ENCODE results near the gene LONP2. TPM values are rescaled to one million over a fixed set of nuclear protein-coding genes. Genes with fewer than 3 reads are reported as not detected.
"Not testable (repeated sequence)": the region's sequence is repeated elsewhere in the genome, so short reads cannot be mapped to it uniquely, and the experiment has no call there.

Gene LONP2
- total RNA-seq, 4 donors from 2014 or later, result 28.2 to 88.9 (median 64.3) TPM

GRCh38 chr16:48300391-48300856, 56.3 kb downstream of the LONP2 start:
- intact Hi-C loops (cut with DNase I; ENCODE audit: low total_unique reads), result no loop called here
- no peaks in the 10 kb centered on the region for H3K9me3 ChIP-seq
- no peak overlapping the region for H3K4me3 ChIP-seq
- DNase-seq, result peak; percentile 20 to 36
- no peaks in the 10 kb centered on the region for H3K36me3 ChIP-seq
- TF ChIP-seq POLR2A (IDR thresholded peaks at IDR 0.05), result no peak
- no peak for TF ChIP-seq CTCF (IDR thresholded peaks at IDR 0.05)
- H3K27ac ChIP-seq, result no peak overlapping the region
- no peaks in the 10 kb centered on the region for H3K4me1 ChIP-seq
- H3K27me3 ChIP-seq, result no peaks in the 10 kb centered on the region

- H3K4me3 ChIP-seq, result no peak overlapping the region
- H3K27me3 ChIP-seq, result no peaks in the 10 kb centered on the region
- H3K4me1 ChIP-seq, result no peaks in the 10 kb centered on the region
- no peak overlapping the region for H3K27ac ChIP-seq
- TF ChIP-seq POLR2A (IDR thresholded peaks at IDR 0.05), result no peak
- no peak for TF ChIP-seq CTCF (IDR thresholded peaks at IDR 0.05)
- no peak for DNase-seq
- peaks cover 0 to 37% of the 10 kb centered on the region in 2 donors for H3K9me3 ChIP-seq
- no peaks in the 10 kb centered on the region for H3K36me3 ChIP-seq
- intact Hi-C loops (cut with DNase I; ENCODE audit: low total_unique reads), result no loop called here
These were observed 64.4 kb downstream of the LONP2 start for GRCh38 chr16:48308535-48308934.

- Histone ChIP-seq H3K4me1 (no peaks in the 10 kb centered on the region), H3K27me3 (no peaks in the 10 kb centered on the region), H3K27ac (no peak overlapping the region), H3K9me3 (peaks cover 0 to 37% of the 10 kb centered on the region in 2 donors), H3K4me3 (no peak overlapping the region), H3K36me3 (no peaks in the 10 kb centered on the region)
- intact Hi-C loops (cut with DNase I; ENCODE audit: low total_unique reads), result no loop called here
- no peak for DNase-seq
- TF ChIP-seq CTCF (IDR thresholded peaks at IDR 0.05) (no peak), POLR2A (IDR thresholded peaks at IDR 0.05) (no peak)
These were observed 67.0 kb downstream of the LONP2 start for GRCh38 chr16:48310908-48311641.

GRCh38 chr16:48313905-48314304, 69.8 kb downstream of the LONP2 start:
- H3K36me3 ChIP-seq; H3K27ac ChIP-seq; H3K4me3 ChIP-seq; intact Hi-C loops (cut with DNase I; ENCODE audit: low total_unique reads); H3K4me1 ChIP-seq; DNase-seq; H3K27me3 ChIP-seq: not testable (repeated sequence)
- peaks cover 0 to 33% of the 10 kb centered on the region in 2 donors for H3K9me3 ChIP-seq

GRCh38 chr16:48317026-48317425, 72.9 kb downstream of the LONP2 start:
- no peaks in the 10 kb centered on the region for H3K36me3 ChIP-seq
- H3K9me3 ChIP-seq, result peaks cover 0 to 10% of the 10 kb centered on the region in 2 donors
- no peaks in the 10 kb centered on the region for H3K27me3 ChIP-seq
- no peak for DNase-seq
- intact Hi-C loops (cut with DNase I; ENCODE audit: low total_unique reads), result no loop called here
- no peak overlapping the region for H3K4me3 ChIP-seq
- TF ChIP-seq POLR2A (IDR thresholded peaks at IDR 0.05) (no peak), CTCF (IDR thresholded peaks at IDR 0.05) (no peak)
- H3K27ac ChIP-seq, result no peak overlapping the region
- no peaks in the 10 kb centered on the region for H3K4me1 ChIP-seq
